ENCODE measurements around the gene C11orf42. TPM values are rescaled to one million over a fixed set of nuclear protein-coding genes. Genes with fewer than 3 reads are reported as not detected.

C11orf42 gene
- total and polyA plus RNA-seq, 8 donors, result not detected

DNA sequence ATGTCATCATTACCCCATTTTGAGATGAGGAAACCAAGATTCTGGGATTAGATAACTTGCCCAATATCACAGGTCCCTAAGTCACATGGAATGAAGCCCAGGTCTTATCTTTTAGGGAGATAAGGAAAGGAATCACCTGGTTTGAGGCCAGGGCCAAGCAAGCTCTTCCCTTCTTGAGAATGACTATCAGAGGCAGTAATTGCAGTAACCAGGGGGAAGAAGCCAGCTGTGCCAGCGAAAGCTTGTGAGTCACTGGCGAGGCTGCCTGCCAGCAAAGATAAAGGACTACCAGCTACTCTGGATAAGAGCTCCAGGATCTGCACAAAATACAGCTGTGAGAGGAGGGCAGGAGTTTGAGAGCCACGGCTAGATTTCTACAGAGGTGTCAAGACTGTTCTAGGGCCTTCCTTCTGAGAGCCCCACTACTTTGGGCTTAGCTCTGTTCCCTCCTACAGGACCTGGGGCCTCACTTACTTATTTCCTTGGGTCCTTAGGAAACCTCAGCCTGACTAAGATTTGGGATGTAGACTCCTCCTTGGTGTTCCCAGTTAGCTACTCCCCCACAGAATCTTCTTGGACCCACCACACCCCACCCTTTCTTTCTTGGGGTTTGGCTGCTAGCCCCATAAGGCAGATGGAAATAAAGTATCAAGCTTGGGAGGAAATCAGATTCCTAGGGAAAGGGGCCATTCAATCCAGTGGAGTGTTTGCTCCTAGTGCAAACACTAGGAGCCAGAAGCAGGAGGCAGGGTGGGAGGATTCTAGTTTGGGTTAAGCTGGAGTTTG lies 44.6 kb downstream of the C11orf42 start:
- Histone ChIP-seq H3K9me3 (no peaks in the 10 kb centered on the region), H3K27me3 (no peaks in the 10 kb centered on the region), H3K4me3 (no peak overlapping the region), H3K27ac (peak overlapping the region; percentile 28 to 70 (median 49)), H3K4me1 (peaks cover 10 to 33% (median 31%) of the 10 kb centered on the region in 3 donors), H3K36me3 (no peaks in the 10 kb centered on the region)
- ATAC-seq (peak; percentile 51 to 80 (median 62)), DNase-seq (peak; percentile 84 to 93 (median 90)), FAIRE-seq (no peak)
- TF ChIP-seq, protein P1, sequence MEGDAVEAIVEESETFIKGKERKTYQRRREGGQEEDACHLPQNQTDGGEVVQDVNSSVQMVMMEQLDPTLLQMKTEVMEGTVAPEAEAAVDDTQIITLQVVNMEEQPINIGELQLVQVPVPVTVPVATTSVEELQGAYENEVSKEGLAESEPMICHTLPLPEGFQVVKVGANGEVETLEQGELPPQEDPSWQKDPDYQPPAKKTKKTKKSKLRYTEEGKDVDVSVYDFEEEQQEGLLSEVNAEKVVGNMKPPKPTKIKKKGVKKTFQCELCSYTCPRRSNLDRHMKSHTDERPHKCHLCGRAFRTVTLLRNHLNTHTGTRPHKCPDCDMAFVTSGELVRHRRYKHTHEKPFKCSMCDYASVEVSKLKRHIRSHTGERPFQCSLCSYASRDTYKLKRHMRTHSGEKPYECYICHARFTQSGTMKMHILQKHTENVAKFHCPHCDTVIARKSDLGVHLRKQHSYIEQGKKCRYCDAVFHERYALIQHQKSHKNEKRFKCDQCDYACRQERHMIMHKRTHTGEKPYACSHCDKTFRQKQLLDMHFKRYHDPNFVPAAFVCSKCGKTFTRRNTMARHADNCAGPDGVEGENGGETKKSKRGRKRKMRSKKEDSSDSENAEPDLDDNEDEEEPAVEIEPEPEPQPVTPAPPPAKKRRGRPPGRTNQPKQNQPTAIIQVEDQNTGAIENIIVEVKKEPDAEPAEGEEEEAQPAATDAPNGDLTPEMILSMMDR (IDR thresholded peaks at IDR 0.05), result no peak
- intact Hi-C loops (cut with DNase I), result loop anchor here in 1 of 3 donors (10.0 kb wide), 1 partner anchor 45 kb away; no protein-coding TSS in a partner anchor
- WGBS, 2 donors, result 18 to 25% methylated on average over 3 of the region's 3 CpGs

DNA sequence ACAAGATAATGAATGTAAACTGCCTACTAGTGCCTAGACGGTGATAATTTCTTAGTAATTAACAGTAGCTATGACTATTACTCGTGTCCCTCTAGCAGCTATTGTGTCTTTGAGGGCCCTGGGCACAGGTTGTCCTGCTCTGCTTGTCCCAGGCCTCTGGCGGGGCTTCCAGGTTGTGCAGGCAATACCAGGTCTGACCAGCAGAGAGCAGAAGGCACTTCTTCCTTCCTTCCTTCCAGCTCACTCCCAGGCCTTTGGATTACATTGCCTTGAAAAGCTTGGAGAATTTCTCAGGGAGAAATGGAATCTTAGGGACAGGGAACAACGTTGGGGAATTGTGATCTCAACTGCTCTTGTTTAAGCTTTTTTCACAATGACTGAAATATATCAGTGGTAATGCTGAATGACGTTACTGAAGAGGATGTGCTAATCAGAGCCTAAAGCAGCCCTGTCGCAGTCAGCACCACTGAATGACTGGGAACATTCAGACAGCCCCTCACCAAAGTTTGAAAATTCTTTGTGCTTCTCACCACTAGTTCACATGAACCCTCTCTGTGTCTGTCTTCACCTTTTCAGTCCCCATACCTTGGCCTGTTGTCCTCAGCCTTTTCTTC lies 45.9 kb downstream of the C11orf42 start:
- H3K27me3 ChIP-seq, result no peaks in the 10 kb centered on the region
- no peak overlapping the region for H3K4me3 ChIP-seq
- peaks cover 10 to 33% (median 31%) of the 10 kb centered on the region in 3 donors for H3K4me1 ChIP-seq
- DNase-seq, result peak; percentile 78 to 91 (median 84)
- WGBS, 2 donors, result 37 to 38% methylated on average over 6 of the region's 6 CpGs
- FAIRE-seq, result no peak
- intact Hi-C loops (cut with DNase I), result no loop called here
- peak overlapping the region; percentile 79 to 90 (median 88) for H3K27ac ChIP-seq
- H3K9me3 ChIP-seq, result no peaks in the 10 kb centered on the region
- ATAC-seq, result peak; percentile 84 to 92 (median 86)
- H3K36me3 ChIP-seq, result no peaks in the 10 kb centered on the region
- TF ChIP-seq, protein P1 (IDR thresholded peaks at IDR 0.05), result peak; percentile 85 to 89 (median 87)

DNA sequence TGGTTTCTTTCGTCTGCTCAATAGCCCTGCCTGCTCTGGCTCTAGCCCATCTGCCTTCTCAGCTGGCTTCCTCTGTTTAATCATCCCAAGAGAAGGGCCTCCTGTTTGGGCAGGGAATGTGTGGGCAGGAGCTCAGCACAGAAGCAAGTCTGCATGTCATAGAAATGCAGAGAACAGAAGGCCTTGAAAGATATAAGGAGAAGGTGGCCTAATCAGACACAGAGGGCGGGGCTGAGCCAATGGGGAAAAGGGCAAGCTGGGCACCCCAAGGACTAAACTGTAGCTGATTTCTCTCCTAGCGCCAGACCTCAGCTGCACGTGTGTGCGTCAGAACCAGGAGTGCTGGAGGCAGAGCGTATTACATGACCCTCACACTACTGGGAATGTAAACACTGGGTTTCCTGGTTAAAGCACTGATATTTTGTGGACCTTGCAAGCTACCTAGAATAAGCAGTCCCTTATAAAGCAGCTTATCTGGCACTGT lies 46.7 kb downstream of the C11orf42 start:
- intact Hi-C loops (cut with DNase I), result no loop called here
- ATAC-seq (peak; percentile 82 to 86 (median 84)), FAIRE-seq (no peak), DNase-seq (peak in 5 of 6 donors; percentile 85 to 91 (median 87))
- no peaks in the 10 kb centered on the region for H3K27me3 ChIP-seq
- H3K4me3 ChIP-seq, result no peak overlapping the region
- H3K4me1 ChIP-seq, result peaks cover 10 to 33% (median 31%) of the 10 kb centered on the region in 3 donors
- no peaks in the 10 kb centered on the region for H3K9me3 ChIP-seq
- TF ChIP-seq, protein P1 (IDR thresholded peaks at IDR 0.05), result no peak
- peak overlapping the region; percentile 79 to 90 (median 88) for H3K27ac ChIP-seq
- WGBS, 2 donors, result 34 to 47% methylated on average over 6 of the region's 6 CpGs
- H3K36me3 ChIP-seq, result no peaks in the 10 kb centered on the region

DNA sequence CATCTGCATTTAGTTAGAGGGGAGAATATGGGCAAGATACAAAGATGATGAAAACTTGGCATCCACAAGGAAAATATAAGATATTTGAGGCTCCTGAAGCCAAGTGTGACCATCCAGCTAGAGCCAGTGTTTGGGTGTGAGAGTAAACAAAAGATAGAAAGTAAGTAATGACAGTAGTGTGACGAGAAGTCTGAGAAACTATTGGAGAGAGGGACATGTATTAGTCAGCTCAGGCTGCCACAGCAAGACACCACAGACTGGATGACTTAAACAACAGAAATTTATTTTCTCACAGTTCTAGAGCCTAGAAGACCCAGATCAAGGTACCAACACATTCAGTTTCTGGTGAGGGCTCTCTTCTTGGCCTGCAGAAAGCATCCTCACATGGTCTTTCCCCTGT lies 47.8 kb downstream of the C11orf42 start:
- Histone ChIP-seq H3K27ac (peak overlapping the region; percentile 79 to 90 (median 88)), H3K27me3 (no peaks in the 10 kb centered on the region), H3K9me3 (no peaks in the 10 kb centered on the region), H3K4me3 (no peak overlapping the region), H3K4me1 (peaks cover 10 to 33% (median 31%) of the 10 kb centered on the region in 3 donors), H3K36me3 (no peaks in the 10 kb centered on the region)
- 38 to 50% methylated on average over 1 of the region's 1 CpG for WGBS, 2 donors
- DNase-seq (no peak), ATAC-seq (no peak), FAIRE-seq (no peak)
- TF ChIP-seq, protein P1 (IDR thresholded peaks at IDR 0.05), result no peak
- intact Hi-C loops (cut with DNase I), result no loop called here
